ENCODE data around the gene PER3.

- TF ChIP-seq CTCF (IDR thresholded peaks at IDR 0.05; ENCODE audit: poor library complexity) (no peak), EZH2phosphoT487 (IDR thresholded peaks at IDR 0.05; ENCODE audit: low read depth, severe bottlenecking, unreplicated experiment) (no peak), EZH2 (IDR thresholded peaks at IDR 0.05; ENCODE audit: borderline replicate concordance) (no peak)
These were observed at the start of gene PER3 for GRCh38 chr1:7783826-7784491.
